Tibial nerve (tissue), 4 donors: ENCODE measurements around the gene PLPP3.

Experiments used
- EP300 ChIP-seq, 2 donors: sonication (generic); formaldehyde crosslinking; IDR thresholded peaks; one replicate each; pipeline ENCODE4 v1.6.1; 2017; ENCODE audit warnings: antibody characterized with exemption in 2 of 2, mild to moderate bottlenecking in 1 of 2
- TF ChIP-seq, protein P1 (sequence below), 5 experiments: fragments of 200-600 bp in 3 of 5; fragments of 450-650 bp in 2 of 5; sonication (generic) in 3 of 5; IDR thresholded peaks; one replicate each; pipeline ENCODE4 v1.5.1; 2016 to 2019; ENCODE audit warnings: antibody characterized with exemption in 5 of 5, mild to moderate bottlenecking in 3 of 5, moderate library complexity in 2 of 5

GRCh38 chr1:56453016-56453415 is 126.3 kb downstream of the PLPP3 start:
- TF ChIP-seq, protein P1, sequence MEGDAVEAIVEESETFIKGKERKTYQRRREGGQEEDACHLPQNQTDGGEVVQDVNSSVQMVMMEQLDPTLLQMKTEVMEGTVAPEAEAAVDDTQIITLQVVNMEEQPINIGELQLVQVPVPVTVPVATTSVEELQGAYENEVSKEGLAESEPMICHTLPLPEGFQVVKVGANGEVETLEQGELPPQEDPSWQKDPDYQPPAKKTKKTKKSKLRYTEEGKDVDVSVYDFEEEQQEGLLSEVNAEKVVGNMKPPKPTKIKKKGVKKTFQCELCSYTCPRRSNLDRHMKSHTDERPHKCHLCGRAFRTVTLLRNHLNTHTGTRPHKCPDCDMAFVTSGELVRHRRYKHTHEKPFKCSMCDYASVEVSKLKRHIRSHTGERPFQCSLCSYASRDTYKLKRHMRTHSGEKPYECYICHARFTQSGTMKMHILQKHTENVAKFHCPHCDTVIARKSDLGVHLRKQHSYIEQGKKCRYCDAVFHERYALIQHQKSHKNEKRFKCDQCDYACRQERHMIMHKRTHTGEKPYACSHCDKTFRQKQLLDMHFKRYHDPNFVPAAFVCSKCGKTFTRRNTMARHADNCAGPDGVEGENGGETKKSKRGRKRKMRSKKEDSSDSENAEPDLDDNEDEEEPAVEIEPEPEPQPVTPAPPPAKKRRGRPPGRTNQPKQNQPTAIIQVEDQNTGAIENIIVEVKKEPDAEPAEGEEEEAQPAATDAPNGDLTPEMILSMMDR (IDR thresholded peaks at IDR 0.05): no peak
- peak in 1 of 2 donors; percentile 77 for TF ChIP-seq EP300 (IDR thresholded peaks at IDR 0.05)
